GM12878 (cell line): ENCODE data around the gene TADA3. TPM values are rescaled to one million over a fixed set of nuclear protein-coding genes. Genes with fewer than 3 reads are reported as not detected.

Source experiments
- ATAC-seq: fragments of 200-7000 bp; cut with Tn5 transposase; 3 replicates; pipeline ENCODE4 v1.9.1; 2020; ENCODE audit warnings: mild to moderate bottlenecking, moderate library complexity
- BruUV-seq: library from RNA; stranded (reverse); fragments of 400-500 nt; replicated peaks from 2 replicates; lab custom pipeline; 2021; lab: Mats Ljungman, UMichigan
- CTCF ChIA-PET: fragments of 300-600 bp; sonication (Branson Sonifier 250); formaldehyde crosslinking; extraction: SDS; loops from one replicate; lab custom pipeline; 2021; ENCODE audit warnings: inconsistent platforms; lab: Yijun Ruan, JAX
- POLR2A ChIA-PET: fragments of 350-600 bp; formaldehyde crosslinking; extraction: SDS; loops from one replicate; lab custom pipeline; 2021; ENCODE audit warnings: inconsistent platforms; lab: Charles Lee
- RAD21 ChIA-PET: fragments of 300-600 bp; sonication (Branson Sonifier 250); formaldehyde crosslinking; loops from one replicate; lab custom pipeline; 2023; ENCODE audit warnings: antibody characterized with exemption; ENCODE audit not compliant: unreplicated experiment; lab: Charles Lee
- SMC1A ChIA-PET: fragments of 300-600 bp; sonication (Branson Sonifier 250); formaldehyde crosslinking; loops from one replicate; lab custom pipeline; 2023; ENCODE audit not compliant: unreplicated experiment, uncharacterized antibody; lab: Charles Lee
- DNase-seq: peaks from one replicate; pipeline ENCODE4 v3.0.0-alpha.2; 2011; ENCODE audit warnings: low read depth, low spot score
- FAIRE-seq: peaks from 3 replicates; lab custom pipeline; 2011; peaks lifted over from hg19 to GRCh38; lab: Jason Lieb, UNC
- H2AFZ ChIP-seq: 2 replicates; pipeline ENCODE4 v1.6.0; 2011; ENCODE audit warnings: low read depth, low read length, control low read depth; ENCODE audit not compliant: control insufficient read depth
- H3K27ac ChIP-seq: 2 replicates; pipeline ENCODE4 v1.5.1; 2011; ENCODE audit warnings: control low read depth; ENCODE audit not compliant: control insufficient read depth, insufficient read depth
- H3K27me3 ChIP-seq, 2 experiments: replicated peaks in 1 of 2; 2 replicates each; pipeline versions ENCODE4 v1.6.0 to v1.6.1; 2011; ENCODE audit warnings: low read length in 1 of 2; ENCODE audit not compliant: control insufficient read depth in 2 of 2, insufficient read depth in 2 of 2
- H3K36me3 ChIP-seq, 2 experiments: 2 replicates each; pipeline ENCODE4 v1.5.1; 2011; ENCODE audit warnings: low read length in 1 of 2; ENCODE audit not compliant: control insufficient read depth in 2 of 2, insufficient read depth in 2 of 2
- H3K4me1 ChIP-seq: 2 replicates; pipeline ENCODE4 v1.6.1; 2011; ENCODE audit warnings: mild to moderate bottlenecking, low read length, moderate library complexity, mixed read lengths; ENCODE audit not compliant: control insufficient read depth, insufficient read depth
- H3K4me2 ChIP-seq: 2 replicates; pipeline ENCODE4 v1.6.0; 2011; ENCODE audit warnings: control low read depth; ENCODE audit not compliant: control insufficient read depth, insufficient read depth
- H3K4me3 ChIP-seq: fragments of 200-600 bp; sonication (generic); 2 replicates; pipeline ENCODE4 v1.5.1; 2016
- H3K79me2 ChIP-seq: 2 replicates; pipeline ENCODE4 v1.6.0; 2011; ENCODE audit warnings: low read length; ENCODE audit not compliant: control insufficient read depth, insufficient read depth
- H3K9ac ChIP-seq: 2 replicates; pipeline ENCODE4 v1.8.0; 2011; ENCODE audit warnings: low read length, control low read depth, mixed read lengths; ENCODE audit not compliant: control insufficient read depth, insufficient read depth
- H3K9me3 ChIP-seq: replicated peaks from 3 replicates; pipeline ENCODE4 v1.5.1; 2011; ENCODE audit warnings: mild to moderate bottlenecking, low read length; ENCODE audit not compliant: control insufficient read depth, insufficient read depth
- H4K20me1 ChIP-seq: 2 replicates; pipeline ENCODE4 v1.6.0; 2011; ENCODE audit not compliant: control insufficient read depth, insufficient read depth
- BACH1 ChIP-seq: fragments of 450-650 bp; IDR thresholded peaks from 2 replicates; pipeline ENCODE4 v1.6.1; 2017; ENCODE audit warnings: mild to moderate bottlenecking, borderline replicate concordance
- JUNB ChIP-seq: IDR thresholded peaks from 2 replicates; pipeline ENCODE4 v1.6.1; 2016; ENCODE audit warnings: antibody characterized with exemption, mild to moderate bottlenecking
- POLR2A ChIP-seq: IDR thresholded peaks from 2 replicates; pipeline ENCODE4 v1.6.1; 2011; ENCODE audit warnings: low read depth, mild to moderate bottlenecking, low read length
- RBBP5 ChIP-seq: fragments of 200-600 bp; sonication (generic); conservative IDR thresholded peaks from 2 replicates; pipeline ENCODE4 v1.6.1; 2016
- TCF7 ChIP-seq: IDR thresholded peaks from 2 replicates; pipeline ENCODE4 v1.6.1; 2014; ENCODE audit warnings: antibody characterized with exemption, borderline replicate concordance
- ZBTB33 ChIP-seq: fragments of 450-650 bp; IDR thresholded peaks from 2 replicates; pipeline ENCODE4 v1.6.1; 2017; ENCODE audit warnings: mild to moderate bottlenecking
- WGBS: methylation state at CpG from one replicate; pipeline ENCODE4 v1.1.6; 2016; ENCODE audit warnings: low lambda C conversion rate; ENCODE audit not compliant: insufficient replicate concordance, insufficient coverage; ENCODE audit errors: missing lambda C conversion rate; 5-methylcytosine and 5-hydroxymethylcytosine counted together
- in situ Hi-C: fragments of 300-500 bp; cut with MboI; formaldehyde crosslinking; loops from 9 replicates; pipeline ENCODE4 v1.14.3; 2018; ENCODE audit warnings: mixed read lengths
- intact Hi-C: fragments of 100-400 bp; cut with micrococcal nuclease; formaldehyde crosslinking; loops from one replicate; pipeline ENCODE4 v1.14.2; 2022; ENCODE audit not compliant: unreplicated experiment
- polyA plus RNA-seq, 11 experiments: library from polyadenylated mRNA; depleted of rRNA in 4 of 11; unstranded in 6 of 11; stranded (reverse) in 5 of 11; fragments of >200 nt; fragmentation: Nextera tagmentation in 4 of 11; fragmentation: Illumina TruSeq in 1 of 11; extraction: Ambion mirVana in 4 of 11; extraction: Trizol in 1 of 11; gene quantifications; 1 replicate in 1 of 11; 2 replicates in 10 of 11; pipeline versions ENCODE4 v1.2.1 to v1.2.3, GENCODE V29; 2011 to 2016; ENCODE audit warnings: inconsistent platforms in 2 of 11, missing spikeins in 2 of 11, low read depth in 1 of 11
- total RNA-seq, 4 experiments: library from RNA; depleted of rRNA in 3 of 4; stranded (reverse); fragments of >200 nt in 3 of 4; fragmentation: Illumina TruSeq in 1 of 4; extraction: Trizol in 1 of 4; gene quantifications; 2 replicates each; pipeline versions ENCODE4 v1.2.1 to v1.2.3, GENCODE V29; 2013 to 2021

The TADA3 gene
- total and polyA plus RNA-seq, 10 of the 15 experiments (the other 5 are each of a cell fraction or from before 2014, with no cell fraction given), result 2.6 to 71.2 (median 51.0) TPM

- FAIRE-seq, result no peak
- H3K9me3 ChIP-seq, result no peaks in the 10 kb centered on the region
- ChIA-PET POLR2A (interaction anchor here (1.4 kb wide), 2 partner anchors 18 kb away, joined by 3 to 4 read pairs; no protein-coding TSS in a partner anchor), RAD21 (no interaction called here), CTCF (no interaction called here)
- H3K4me2 ChIP-seq, result no peak overlapping the region
- intact Hi-C loops, result no loop called here
- DNase-seq, result no peak
- no peaks in the 10 kb centered on the region for H3K79me2 ChIP-seq
- WGBS, result 99% methylated on average over 9 of the region's 9 CpGs
- no peak overlapping the region for H3K27ac ChIP-seq
- no peak overlapping the region for H3K4me3 ChIP-seq
- no peak overlapping the region for H3K9ac ChIP-seq
- H4K20me1 ChIP-seq, result no peaks in the 10 kb centered on the region
- in situ Hi-C loops, result no loop called here
- no peak overlapping the region for H2AFZ ChIP-seq
- H3K36me3 ChIP-seq, result no peaks in the 10 kb centered on the region; a peak in 2 of 4 replicates
- BruUV-seq, result no TSS peak
- TF ChIP-seq BACH1 (no peak), JUNB (no peak), RBBP5 (no peak), POLR2A (peak; percentile 49), TCF7 (no peak), ZBTB33 (no peak)
- TF ChIP-seq, all 136 proteins: peak for 1
- peaks cover 10% of the 10 kb centered on the region for H3K4me1 ChIP-seq
- H3K27me3 ChIP-seq, result no peaks in the 10 kb centered on the region
- ATAC-seq, result no peak
- SMC1A ChIA-PET, result no interaction called here
Measured at GRCh38 chr3:9812870-9813483, 20.7 kb upstream of the TADA3 start.
